ENCODE results near the gene KDM5A. TPM values are rescaled to one million over a fixed set of nuclear protein-coding genes. Genes with fewer than 3 reads are reported as not detected.

Gene KDM5A
- total RNA-seq, 1 experiment from 2014 or later: 56.9 TPM

DNA sequence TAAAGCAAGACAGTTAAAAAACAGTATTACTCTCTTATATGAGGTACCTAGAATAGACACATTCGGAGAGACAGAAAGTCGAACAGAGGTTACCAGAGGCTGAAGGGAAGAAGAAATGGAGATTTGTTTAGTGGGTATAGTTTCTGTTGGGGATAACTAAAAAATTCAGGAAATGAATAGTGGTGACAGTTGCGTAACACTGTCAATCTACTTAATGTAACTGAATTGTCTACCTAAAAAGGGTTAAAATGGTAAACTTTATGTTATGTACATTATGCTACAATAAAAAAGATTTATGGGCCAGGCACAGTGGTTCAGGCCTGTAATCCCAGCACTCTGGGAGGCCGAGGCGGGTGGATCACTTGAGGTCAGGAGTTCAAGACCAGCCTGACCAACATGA lies 95.9 kb downstream of the KDM5A start:
- no peak overlapping the region for H3K56ac ChIP-seq (ENCODE audit: insufficient read length, low read depth, low read length)
- no peaks in the 10 kb centered on the region; the same call in 1 of the 2 replicates for H3K79me2 ChIP-seq (ENCODE audit: insufficient read depth, low read length)
- H3T11ph ChIP-seq (ENCODE audit: low read length): no peak overlapping the region
- H2BK5ac ChIP-seq (ENCODE audit: insufficient read length, low read length): no peak overlapping the region
- no peaks in the 10 kb centered on the region for H3K9me3 ChIP-seq (ENCODE audit: control insufficient read depth, low read depth, low read length)
- H3K4ac ChIP-seq (ENCODE audit: low read depth, low read length): no peak overlapping the region
- no CpG with 5 or more reads among the region's 5 CpGs for WGBS (ENCODE audit: extremely low coverage, insufficient read length, low lambda C conversion rate)
- H2AK5ac ChIP-seq (ENCODE audit: insufficient read length, low read length): no peak overlapping the region
- Mint-ChIP-seq H3K27me3 (ENCODE audit: low read depth) (no peaks in the 10 kb centered on the region), H3K4me1 (no peaks in the 10 kb centered on the region), H3K36me3 (ENCODE audit: insufficient read depth in 1 of 3, low read depth in 3 of 3) (peaks cover 20 to 64% (median 42%) of the 10 kb centered on the region in 3 experiments; a peak in 6 of 7 replicates), H3K4me3 (no peak overlapping the region), H3K9me3 (no peaks in the 10 kb centered on the region), H3K27ac (no peak overlapping the region)
- H4K5ac ChIP-seq (ENCODE audit: insufficient read length, low read depth, low read length): no peak overlapping the region
- H3K23ac ChIP-seq (ENCODE audit: insufficient read length, low read depth, low read length): no peak overlapping the region
- H2AFZ ChIP-seq (ENCODE audit: low read length): no peak overlapping the region
- no peak for DNase-seq
- no peak overlapping the region for H2BK15ac ChIP-seq (ENCODE audit: low read depth, low read length)
- no peaks in the 10 kb centered on the region for H3K79me1 ChIP-seq (ENCODE audit: insufficient read depth, low read depth, low read length, poor library complexity, severe bottlenecking)
- TF ChIP-seq, protein P1, sequence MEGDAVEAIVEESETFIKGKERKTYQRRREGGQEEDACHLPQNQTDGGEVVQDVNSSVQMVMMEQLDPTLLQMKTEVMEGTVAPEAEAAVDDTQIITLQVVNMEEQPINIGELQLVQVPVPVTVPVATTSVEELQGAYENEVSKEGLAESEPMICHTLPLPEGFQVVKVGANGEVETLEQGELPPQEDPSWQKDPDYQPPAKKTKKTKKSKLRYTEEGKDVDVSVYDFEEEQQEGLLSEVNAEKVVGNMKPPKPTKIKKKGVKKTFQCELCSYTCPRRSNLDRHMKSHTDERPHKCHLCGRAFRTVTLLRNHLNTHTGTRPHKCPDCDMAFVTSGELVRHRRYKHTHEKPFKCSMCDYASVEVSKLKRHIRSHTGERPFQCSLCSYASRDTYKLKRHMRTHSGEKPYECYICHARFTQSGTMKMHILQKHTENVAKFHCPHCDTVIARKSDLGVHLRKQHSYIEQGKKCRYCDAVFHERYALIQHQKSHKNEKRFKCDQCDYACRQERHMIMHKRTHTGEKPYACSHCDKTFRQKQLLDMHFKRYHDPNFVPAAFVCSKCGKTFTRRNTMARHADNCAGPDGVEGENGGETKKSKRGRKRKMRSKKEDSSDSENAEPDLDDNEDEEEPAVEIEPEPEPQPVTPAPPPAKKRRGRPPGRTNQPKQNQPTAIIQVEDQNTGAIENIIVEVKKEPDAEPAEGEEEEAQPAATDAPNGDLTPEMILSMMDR (conservative IDR thresholded peaks at IDR 0.05): no peak
- no peaks in the 10 kb centered on the region for H4K20me1 ChIP-seq (ENCODE audit: control insufficient read depth, insufficient read depth, insufficient read length)
- no peaks in the 10 kb centered on the region for H3K27me3 ChIP-seq (ENCODE audit: insufficient read depth, low read length)
- no peak overlapping the region for H4K8ac ChIP-seq (replicated peaks; ENCODE audit: insufficient read length, low read depth, low read length)
- no peak overlapping the region for H2BK20ac ChIP-seq (ENCODE audit: low read depth, low read length, poor library complexity, severe bottlenecking)
- no peak overlapping the region for H3K4me2 ChIP-seq (ENCODE audit: insufficient read depth, insufficient read length, low read length)
- no peaks in the 10 kb centered on the region for H3K23me2 ChIP-seq (ENCODE audit: insufficient read length, low read depth, low read length, poor library complexity, severe bottlenecking)
- no peak overlapping the region for H3K9ac ChIP-seq (ENCODE audit: extremely low read depth, insufficient read length, low read length)
- H2BK120ac ChIP-seq (ENCODE audit: low read depth, low read length, poor library complexity, severe bottlenecking): no peak overlapping the region
- no peak overlapping the region for H3K27ac ChIP-seq (ENCODE audit: insufficient read length, low read depth, low read length)
- no peak overlapping the region for H3K18ac ChIP-seq (ENCODE audit: insufficient read length, low read depth, low read length)
- no peak overlapping the region for H4K91ac ChIP-seq (ENCODE audit: insufficient read length, low read depth, low read length)
- H2BK12ac ChIP-seq (ENCODE audit: insufficient read length, low read depth, low read length): no peak overlapping the region
- no peaks in the 10 kb centered on the region for H3K4me1 ChIP-seq (ENCODE audit: insufficient read depth, low read length)
- no peak overlapping the region for H3K14ac ChIP-seq (ENCODE audit: insufficient read depth, low read length)

All from H9 (cell line).